Keratinocyte (primary cell): Measurements from ENCODE around the gene SLC22A3. TPM values are rescaled to one million over a fixed set of nuclear protein-coding genes. Genes with fewer than 3 reads are reported as not detected.

Experiments used
- DNase-seq: peaks from one replicate; pipeline ENCODE4 v3.0.0-alpha.2; 2011; ENCODE audit warnings: low read depth, missing footprints, low spot score
- FAIRE-seq: peaks from 2 replicates; lab custom pipeline; 2011; peaks lifted over from hg19 to GRCh38; lab: Jason Lieb, UNC
- H2AFZ ChIP-seq: 2 replicates; pipeline ENCODE4 v1.6.0; 2012; ENCODE audit warnings: low read length, control low read depth, inconsistent platforms; ENCODE audit not compliant: control insufficient read depth
- H3K27ac ChIP-seq: 2 replicates; pipeline ENCODE4 v1.5.1; 2011; ENCODE audit warnings: low read length; ENCODE audit not compliant: control insufficient read depth, insufficient read depth
- H3K27me3 ChIP-seq: 3 replicates; pipeline ENCODE4 v1.6.0; 2011; ENCODE audit warnings: low read length; ENCODE audit not compliant: control insufficient read depth, insufficient read depth; ENCODE audit errors: extremely low read depth
- H3K36me3 ChIP-seq, 2 experiments: 2 replicates in 1 of 2; 3 replicates in 1 of 2; pipeline ENCODE4 v1.5.1; 2011; ENCODE audit warnings: low read length in 2 of 2, mild to moderate bottlenecking in 1 of 2; ENCODE audit not compliant: control insufficient read depth in 2 of 2, insufficient read depth in 2 of 2; ENCODE audit errors: extremely low read depth in 1 of 2
- H3K4me1 ChIP-seq: 3 replicates; pipeline ENCODE4 v1.5.1; 2011; ENCODE audit warnings: low read length; ENCODE audit not compliant: control insufficient read depth, insufficient read depth; ENCODE audit errors: extremely low read depth
- H3K4me2 ChIP-seq: 3 replicates; pipeline ENCODE4 v1.6.0; 2011; ENCODE audit warnings: low read depth, low read length; ENCODE audit not compliant: control insufficient read depth, insufficient read depth; ENCODE audit errors: extremely low read depth
- H3K4me3 ChIP-seq, 3 experiments: fragments of 200-600 bp in 1 of 3; sonication (generic) in 1 of 3; 2 replicates in 2 of 3; 3 replicates in 1 of 3; pipeline ENCODE4 v1.5.1; 2011 to 2016; ENCODE audit warnings: low read length in 3 of 3, mild to moderate bottlenecking in 3 of 3, control low read depth in 2 of 3, inconsistent platforms in 1 of 3, low read depth in 1 of 3, mixed read lengths in 1 of 3, mixed run types in 1 of 3, moderate library complexity in 1 of 3; ENCODE audit not compliant: control insufficient read depth in 2 of 3, insufficient read depth in 2 of 3; ENCODE audit errors: extremely low read depth in 1 of 3
- H3K79me2 ChIP-seq: 2 replicates; pipeline ENCODE4 v1.6.0; 2012; ENCODE audit warnings: low read length; ENCODE audit not compliant: control insufficient read depth, insufficient read depth
- H3K9ac ChIP-seq: 3 replicates; pipeline ENCODE4 v1.6.0; 2011; ENCODE audit warnings: low read length; ENCODE audit not compliant: control insufficient read depth, insufficient read depth; ENCODE audit errors: extremely low read depth
- H3K9me1 ChIP-seq: 3 replicates; pipeline ENCODE4 v1.6.0; 2011; ENCODE audit warnings: low read length; ENCODE audit not compliant: control insufficient read depth, insufficient read depth; ENCODE audit errors: extremely low read depth
- H3K9me3 ChIP-seq: 2 replicates; pipeline ENCODE4 v1.5.1; 2012; ENCODE audit warnings: low read depth, low read length; ENCODE audit not compliant: control insufficient read depth
- H4K20me1 ChIP-seq: 3 replicates; pipeline ENCODE4 v1.6.0; 2011; ENCODE audit warnings: low read length; ENCODE audit not compliant: control insufficient read depth, insufficient read depth; ENCODE audit errors: extremely low read depth
- EZH2 ChIP-seq: IDR thresholded peaks from one replicate; pipeline ENCODE4 v1.6.1; 2012; ENCODE audit warnings: inconsistent platforms, mild to moderate bottlenecking, low read length, moderate library complexity
- dilution Hi-C: fragments of 300-500 bp; cut with MboI; formaldehyde crosslinking; loops from one replicate; pipeline ENCODE4 v1.7.0; 2020; ENCODE audit warnings: low sequenced_read_pairs; ENCODE audit not compliant: extremely low pct_ligation_motif_present
- polyA plus RNA-seq, 5 experiments: library from polyadenylated mRNA; depleted of rRNA in 3 of 5; stranded (reverse) in 3 of 5; stranded (forward) in 1 of 5; unstranded in 1 of 5; fragments of >200 nt; gene quantifications; 1 replicate in 1 of 5; 2 replicates in 3 of 5; 3 replicates in 1 of 5; pipeline versions ENCODE4 v1.2.1 to v1.2.3, GENCODE V29; 2011 to 2012; ENCODE audit warnings: missing spikeins in 2 of 5, low read depth in 1 of 5, low replicate concordance in 1 of 5
- TF ChIP-seq, protein P1 (sequence below), 3 experiments: IDR thresholded peaks in 1 of 3; conservative IDR thresholded peaks in 1 of 3; optimal IDR thresholded peaks in 1 of 3; 2 replicates in 2 of 3; 3 replicates in 1 of 3; pipeline versions ENCODE3 to v1.5.1; 2011; ENCODE audit warnings: low read length in 3 of 3, mild to moderate bottlenecking in 3 of 3, moderate library complexity in 2 of 3, control low read depth in 1 of 3, inconsistent platforms in 1 of 3; ENCODE audit not compliant: insufficient read depth in 2 of 3; ENCODE audit errors: extremely low read depth in 1 of 3

Gene SLC22A3
- polyA plus RNA-seq, 1 donor (not counting 4 experiments of a cell fraction or from before 2014, with no cell fraction given): 1.8 TPM

DNA sequence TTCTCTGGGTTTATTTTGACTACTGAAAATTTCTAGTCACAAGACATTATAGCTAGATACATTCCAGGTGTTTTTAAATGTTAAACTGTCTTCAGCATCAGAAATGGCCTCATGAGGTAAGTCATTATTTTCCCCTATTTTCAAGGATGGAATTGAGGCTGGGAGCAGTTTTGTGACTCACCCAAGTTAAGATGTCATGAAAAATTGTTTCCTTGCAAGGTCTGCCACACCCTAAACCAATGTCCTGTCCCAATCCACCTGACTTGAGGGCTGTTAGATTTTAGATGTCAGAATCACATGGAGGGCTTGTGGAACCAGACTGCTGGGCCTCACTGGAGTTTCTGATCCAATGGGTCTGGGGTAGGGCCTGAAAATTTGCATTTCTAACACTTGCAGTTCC lies 16.9 kb downstream of the SLC22A3 start:
- Histone ChIP-seq H3K27me3 (no peaks in the 10 kb centered on the region), H3K79me2 (no peaks in the 10 kb centered on the region), H3K4me2 (no peak overlapping the region), H3K9ac (no peak overlapping the region), H3K27ac (no peak overlapping the region), H3K9me1 (no peaks in the 10 kb centered on the region), H3K4me1 (peaks cover 13% of the 10 kb centered on the region), H3K36me3 (no peaks in the 10 kb centered on the region), H3K9me3 (no peaks in the 10 kb centered on the region), H3K4me3 (no peak overlapping the region), H4K20me1 (no peaks in the 10 kb centered on the region), H2AFZ (no peak overlapping the region)
- DNase-seq: no peak
- TF ChIP-seq EZH2: no peak
- TF ChIP-seq, protein P1, sequence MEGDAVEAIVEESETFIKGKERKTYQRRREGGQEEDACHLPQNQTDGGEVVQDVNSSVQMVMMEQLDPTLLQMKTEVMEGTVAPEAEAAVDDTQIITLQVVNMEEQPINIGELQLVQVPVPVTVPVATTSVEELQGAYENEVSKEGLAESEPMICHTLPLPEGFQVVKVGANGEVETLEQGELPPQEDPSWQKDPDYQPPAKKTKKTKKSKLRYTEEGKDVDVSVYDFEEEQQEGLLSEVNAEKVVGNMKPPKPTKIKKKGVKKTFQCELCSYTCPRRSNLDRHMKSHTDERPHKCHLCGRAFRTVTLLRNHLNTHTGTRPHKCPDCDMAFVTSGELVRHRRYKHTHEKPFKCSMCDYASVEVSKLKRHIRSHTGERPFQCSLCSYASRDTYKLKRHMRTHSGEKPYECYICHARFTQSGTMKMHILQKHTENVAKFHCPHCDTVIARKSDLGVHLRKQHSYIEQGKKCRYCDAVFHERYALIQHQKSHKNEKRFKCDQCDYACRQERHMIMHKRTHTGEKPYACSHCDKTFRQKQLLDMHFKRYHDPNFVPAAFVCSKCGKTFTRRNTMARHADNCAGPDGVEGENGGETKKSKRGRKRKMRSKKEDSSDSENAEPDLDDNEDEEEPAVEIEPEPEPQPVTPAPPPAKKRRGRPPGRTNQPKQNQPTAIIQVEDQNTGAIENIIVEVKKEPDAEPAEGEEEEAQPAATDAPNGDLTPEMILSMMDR (optimal IDR thresholded peaks at IDR 0.05 in 1 of 3, IDR thresholded peaks at IDR 0.05 in 1 of 3, conservative IDR thresholded peaks at IDR 0.05 in 1 of 3; ENCODE audit: extremely low read depth in 1 of 3, insufficient read depth in 2 of 3, low read length in 3 of 3): no peak
- FAIRE-seq: no peak
- dilution Hi-C loops: no loop called here

DNA sequence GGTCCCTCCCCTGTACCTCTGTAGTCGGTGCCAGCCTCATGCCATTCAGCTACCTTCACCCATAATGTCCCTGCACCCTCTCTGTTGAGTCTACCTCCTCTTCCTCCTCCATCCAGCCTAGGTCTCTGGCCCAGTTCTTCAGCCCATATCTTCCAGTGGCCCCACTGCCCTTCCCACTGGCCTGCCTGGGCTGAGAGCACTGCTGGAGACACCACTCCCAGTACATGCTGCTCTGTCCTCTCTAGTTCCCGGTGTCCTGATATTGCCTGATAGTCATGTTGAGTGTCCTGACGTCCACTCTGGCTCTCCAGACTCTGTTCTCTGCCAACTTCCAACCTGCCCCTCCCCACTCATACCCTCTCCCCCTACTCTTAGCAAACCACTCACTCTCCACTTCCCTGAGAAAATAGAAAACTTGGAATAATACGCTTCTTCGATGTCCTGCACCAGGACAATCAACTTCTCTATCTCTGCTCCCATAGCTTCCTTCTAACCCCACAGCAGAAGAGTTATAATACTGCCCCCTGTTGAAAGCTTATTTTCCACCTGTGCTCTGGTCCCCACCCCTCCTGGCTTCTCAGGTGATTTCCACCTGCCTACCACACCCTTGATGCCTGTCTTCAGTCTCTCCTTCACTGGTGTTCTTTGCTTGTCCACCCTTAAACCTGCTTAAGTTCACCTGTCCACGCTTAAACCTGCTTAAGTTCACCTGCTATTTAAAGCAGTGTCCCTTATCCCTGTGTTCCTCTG lies 19.8 kb downstream of the SLC22A3 start:
- no peak for DNase-seq
- H3K9me1 ChIP-seq: no peaks in the 10 kb centered on the region
- no peaks in the 10 kb centered on the region for H3K79me2 ChIP-seq
- no peak for TF ChIP-seq EZH2
- TF ChIP-seq, protein P1 (optimal IDR thresholded peaks at IDR 0.05 in 1 of 3, IDR thresholded peaks at IDR 0.05 in 1 of 3, conservative IDR thresholded peaks at IDR 0.05 in 1 of 3; ENCODE audit: extremely low read depth in 1 of 3, insufficient read depth in 2 of 3, low read length in 3 of 3): no peak
- H4K20me1 ChIP-seq: no peaks in the 10 kb centered on the region
- H3K27me3 ChIP-seq: no peaks in the 10 kb centered on the region
- no peak overlapping the region for H3K4me3 ChIP-seq
- no peaks in the 10 kb centered on the region for H3K9me3 ChIP-seq
- dilution Hi-C loops: no loop called here
- no peak for FAIRE-seq
- peaks cover 7% of the 10 kb centered on the region for H3K4me1 ChIP-seq
- no peak overlapping the region for H3K4me2 ChIP-seq
- no peak overlapping the region for H3K27ac ChIP-seq
- H3K9ac ChIP-seq: no peak overlapping the region
- H3K36me3 ChIP-seq: no peaks in the 10 kb centered on the region
- H2AFZ ChIP-seq: no peak overlapping the region
